CD4-positive, alpha-beta T cell treated with Interleukin-1 beta for 1 hour (primary cell): ENCODE data around the gene CABP2.
A peak's percentile ranks its signal among the peaks of the same experiment; 100 is the strongest.
"Not testable (repeated sequence)": the region's sequence is repeated elsewhere in the genome, so short reads cannot be mapped to it uniquely, and the experiment has no call there.

Source experiments
- DNase-seq, 2 donors: peaks; one replicate each; pipeline ENCODE4 v3.0.0-alpha.2; 2020 to 2022

Gene CABP2

DNA sequence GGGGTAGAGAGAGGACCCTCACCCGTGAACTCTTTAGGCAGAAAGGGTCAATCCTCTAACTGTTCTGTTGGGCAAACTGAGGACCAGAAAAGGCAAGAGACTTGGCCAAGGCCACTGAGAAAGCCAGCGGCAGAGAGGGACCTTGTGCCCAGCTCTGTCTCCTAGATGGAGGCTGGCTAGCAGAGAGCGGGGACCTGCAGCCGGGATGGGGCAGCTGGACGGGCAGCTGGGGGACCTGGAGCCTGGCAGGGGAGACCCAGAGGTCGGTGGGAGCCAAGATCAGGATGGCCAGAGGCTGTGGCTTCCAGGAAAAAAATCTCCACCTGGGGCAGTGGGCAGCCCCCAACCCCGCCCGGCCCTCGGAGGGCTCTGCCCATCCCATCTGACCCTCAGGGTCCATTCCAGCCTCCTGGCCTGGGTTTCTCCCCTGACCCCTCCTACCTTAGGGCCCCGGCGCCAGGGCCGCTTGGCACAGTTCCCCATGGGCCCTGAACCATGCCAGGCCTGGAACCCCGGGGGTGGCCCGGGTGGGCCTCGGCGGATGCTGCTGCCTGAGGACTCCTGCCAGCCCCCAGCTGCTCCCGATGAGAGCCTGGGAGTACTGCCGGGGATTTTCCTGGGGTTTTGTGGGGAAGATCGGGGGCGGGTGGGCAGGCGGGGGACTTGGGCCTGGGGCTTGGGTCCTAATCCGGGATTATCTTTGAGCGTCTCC, at the start of gene CABP2:
CABP2 (minus strand) TSS at position 603 of the 712 bp plus-strand sequence; CDS start at position 483, 120 bp downstream.
- no peak for DNase-seq

DNA sequence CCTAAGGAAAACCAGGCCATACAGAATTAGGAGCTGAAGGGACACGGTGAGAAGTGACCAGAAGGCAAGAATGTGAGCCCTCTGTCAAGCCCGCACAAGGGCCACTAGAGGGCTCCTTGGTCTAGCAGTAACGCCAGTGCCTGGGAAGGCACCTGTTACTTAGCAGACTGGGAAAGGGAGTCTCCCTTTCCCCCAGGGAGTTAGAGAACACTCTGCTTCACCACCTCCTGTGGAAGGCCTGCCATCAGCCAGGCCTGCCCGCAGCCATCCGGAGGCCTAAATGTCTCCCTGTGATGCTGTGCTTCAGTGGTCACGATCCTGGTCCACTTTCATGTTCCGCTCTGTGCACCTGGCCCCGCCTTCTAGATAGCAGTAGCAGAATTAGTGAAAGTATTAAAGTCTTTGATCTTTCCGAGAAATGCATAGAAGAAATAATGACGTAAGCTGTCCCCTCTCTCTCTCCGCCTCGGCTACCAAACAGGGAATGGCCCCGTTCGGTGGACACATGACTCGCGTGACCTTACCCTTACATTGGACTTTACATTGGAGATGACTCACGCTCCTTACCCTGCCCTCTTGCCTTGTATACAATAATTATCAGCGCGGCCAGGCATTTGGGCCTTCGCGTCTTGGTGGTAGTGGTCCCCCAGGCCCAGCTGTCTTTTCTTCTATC, 49.6 kb upstream of the CABP2 start:
- peak; percentile 33 to 55 for DNase-seq

DNA sequence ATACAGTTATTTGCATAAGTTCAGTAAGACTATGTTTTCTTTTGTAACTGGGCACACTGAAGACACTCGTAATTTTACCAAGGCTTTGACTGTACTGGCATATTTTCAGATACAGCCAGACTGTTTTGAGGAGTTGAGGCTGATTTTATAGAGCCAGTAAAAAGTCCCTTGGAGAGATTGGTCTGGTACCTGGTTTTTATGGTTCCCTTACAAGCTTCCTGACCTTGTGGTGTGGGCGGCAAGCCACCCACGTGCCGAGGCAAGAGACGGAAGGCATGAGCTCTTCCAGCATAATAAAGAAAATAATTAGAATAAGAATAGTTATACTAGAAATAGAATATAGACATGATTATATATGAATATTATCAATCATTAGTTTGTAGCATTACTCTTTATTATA, 49.1 kb upstream of the CABP2 start:
- no peak for DNase-seq

GRCh38 chr11:67571443-67571842, 48.2 kb upstream of the CABP2 start:
- DNase-seq, result no peak

GRCh38 chr11:67564230-67564629, 41.0 kb upstream of the CABP2 start:
- DNase-seq, result no peak

GRCh38 chr11:67563705-67564114, 40.5 kb upstream of the CABP2 start:
- DNase-seq, result not testable (repeated sequence)

GRCh38 chr11:67562963-67563704, 39.9 kb upstream of the CABP2 start:
- DNase-seq, result no peak

- DNase-seq, result no peak
Observed at GRCh38 chr11:67561971-67562619, 38.8 kb upstream of the CABP2 start.

DNA sequence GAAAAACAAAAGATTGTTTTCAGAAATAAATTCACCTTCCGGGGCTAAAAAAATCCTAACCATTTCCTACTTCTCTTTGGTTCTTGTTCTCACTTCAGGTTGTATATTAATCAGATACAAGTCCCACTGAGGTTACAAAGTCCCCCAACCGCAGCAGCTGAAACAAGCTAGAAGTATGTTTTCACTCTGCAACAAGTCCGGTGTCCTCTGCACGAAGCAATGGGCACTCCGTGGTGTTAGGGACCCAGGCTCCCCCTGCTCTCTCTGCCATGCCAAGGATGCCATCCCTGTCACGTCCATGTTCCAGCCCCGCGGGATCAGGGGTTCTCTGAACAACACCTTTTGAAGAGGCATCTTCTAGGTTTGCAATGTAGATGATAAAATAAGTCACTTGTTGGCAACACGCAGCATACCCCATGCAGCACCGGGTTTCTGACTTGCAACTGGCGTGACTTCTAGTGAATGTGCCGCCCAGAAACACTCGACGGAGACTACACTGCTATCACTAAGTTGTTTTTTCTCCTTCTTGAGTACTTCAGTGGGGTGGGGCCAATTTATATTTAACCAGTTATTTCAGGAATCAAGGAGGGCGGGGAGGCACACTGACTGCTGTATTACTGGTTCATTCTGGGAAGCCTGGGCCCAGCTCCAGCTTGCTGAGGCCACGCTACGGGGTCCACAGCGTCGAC, 35.0 kb upstream of the CABP2 start:
- no peak for DNase-seq

DNA sequence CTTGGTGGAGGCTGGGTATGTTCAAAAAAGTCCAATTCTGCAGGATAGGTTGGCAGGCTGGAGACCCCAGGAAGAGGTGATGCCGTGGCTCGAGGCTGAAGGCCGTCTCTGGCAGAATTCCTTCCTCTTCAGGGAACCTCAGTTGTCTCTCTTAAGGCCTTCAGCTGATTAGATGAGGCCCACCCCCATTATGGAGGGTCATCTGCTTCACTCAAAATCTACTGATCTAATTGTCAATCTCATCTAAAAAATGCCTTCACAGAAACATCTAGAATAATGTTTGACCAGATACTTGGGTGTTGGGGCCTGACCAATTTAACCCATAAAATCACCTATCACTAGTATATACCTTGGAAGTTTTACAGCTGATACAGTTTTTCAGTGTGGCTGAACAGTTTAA, 33.0 kb upstream of the CABP2 start:
- no peak for DNase-seq

DNA sequence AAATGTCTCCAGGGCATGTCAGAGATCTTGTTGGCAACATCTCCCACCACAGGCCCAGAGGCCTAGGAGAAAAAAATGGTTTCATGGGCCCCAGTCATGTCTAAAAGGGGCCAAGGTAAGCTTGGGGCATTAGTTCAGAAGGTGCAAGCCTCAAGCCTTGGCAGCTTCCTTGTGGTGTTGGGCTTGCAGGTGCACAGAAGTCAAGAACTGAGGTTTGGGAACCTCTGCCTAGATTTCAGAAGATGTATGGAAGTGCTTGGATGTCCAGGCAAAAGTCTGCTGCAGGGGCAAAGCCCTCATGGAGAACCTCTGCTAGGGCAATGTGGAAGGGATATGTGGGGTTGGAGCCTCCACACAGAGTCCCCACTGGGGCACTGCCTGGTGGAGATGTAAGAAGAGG, 28.5 kb upstream of the CABP2 start:
- not testable (repeated sequence) for DNase-seq

GRCh38 chr11:67551127-67551526, 27.9 kb upstream of the CABP2 start:
- DNase-seq, result no peak

DNA sequence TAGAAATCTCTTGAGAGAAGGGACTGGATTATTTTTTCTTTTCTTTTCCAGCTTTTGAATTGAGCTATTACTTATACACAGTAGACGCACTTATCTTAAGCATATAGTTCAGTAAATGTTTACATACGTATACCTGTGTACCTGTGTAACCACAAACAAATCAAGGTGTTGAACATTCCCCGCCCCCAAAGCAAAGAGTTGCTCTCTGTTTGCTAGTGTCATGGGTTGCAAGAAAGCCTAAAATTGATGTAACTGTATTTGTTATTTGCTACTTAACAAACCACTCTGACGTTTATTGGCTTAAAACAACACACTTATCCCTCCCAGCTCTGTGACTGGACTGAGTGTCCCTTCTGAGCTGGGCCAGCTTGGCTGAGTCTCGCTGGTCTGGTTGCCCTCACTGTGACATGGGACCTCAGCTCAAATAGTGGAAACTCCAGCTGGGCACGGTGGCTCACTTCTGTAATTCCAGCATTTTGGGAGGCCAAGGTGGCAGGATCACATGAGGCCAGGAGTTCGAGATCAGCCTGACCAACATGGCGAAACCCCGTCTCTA, 25.4 kb upstream of the CABP2 start:
- no peak for DNase-seq

- DNase-seq, result not testable (repeated sequence)
Observed at GRCh38 chr11:67548112-67548511, 24.9 kb upstream of the CABP2 start.

- no peak for DNase-seq
Observed at GRCh38 chr11:67545280-67545679, 22.0 kb upstream of the CABP2 start.

- DNase-seq, result no peak
Observed at GRCh38 chr11:67544616-67545242, 21.5 kb upstream of the CABP2 start.

DNA sequence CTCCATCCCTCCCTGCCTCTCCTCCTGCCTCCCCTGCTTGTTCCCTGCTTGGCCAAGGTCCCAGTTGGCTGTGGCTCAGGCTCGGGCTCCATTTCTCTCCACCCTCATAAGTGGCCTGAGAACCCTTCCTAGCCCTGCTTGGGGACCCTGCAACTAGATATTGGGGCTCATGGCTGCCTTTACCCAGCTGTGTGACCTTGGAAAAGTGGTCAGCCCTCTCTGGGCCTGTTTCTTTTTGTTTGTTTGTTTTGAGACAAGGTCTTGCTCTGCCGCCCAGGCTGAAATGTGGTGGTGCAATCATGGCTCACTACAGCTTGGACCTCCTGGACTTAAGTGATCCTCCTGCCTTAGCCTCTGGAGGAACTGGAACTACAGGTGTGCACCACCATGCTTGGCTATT, 20.3 kb upstream of the CABP2 start:
- no peak for DNase-seq

- no peak for DNase-seq
Observed at GRCh38 chr11:67542971-67543370, 19.7 kb upstream of the CABP2 start.

- DNase-seq, result no peak
Observed at GRCh38 chr11:67542169-67542568, 18.9 kb upstream of the CABP2 start.

DNA sequence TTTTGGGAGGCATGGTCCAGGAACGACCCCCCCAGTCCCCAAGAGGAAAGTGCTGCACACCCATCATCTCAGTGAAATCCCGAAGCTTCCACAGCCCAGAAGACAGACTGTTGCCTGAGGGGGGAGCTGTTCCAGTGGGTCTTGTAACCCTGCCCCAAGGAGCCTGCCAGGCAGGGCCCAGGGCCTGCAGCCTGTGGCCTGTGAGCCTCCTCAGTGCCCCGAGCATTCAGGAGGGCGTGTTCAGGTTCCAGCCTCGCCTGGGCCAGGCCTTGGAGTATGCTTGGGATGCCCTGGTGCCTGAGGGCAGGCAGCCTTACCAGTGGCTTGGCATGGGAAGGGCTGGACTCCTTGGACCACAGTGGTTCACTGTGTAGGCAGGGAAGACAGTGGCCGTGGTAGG, 18.0 kb upstream of the CABP2 start:
- DNase-seq, result no peak

GRCh38 chr11:67539550-67539949, 16.3 kb upstream of the CABP2 start:
- no peak for DNase-seq
